ENCODE data around the gene ADRA2B. TPM values are rescaled to one million over a fixed set of nuclear protein-coding genes. Genes with fewer than 3 reads are reported as not detected.

The ADRA2B gene
- total RNA-seq, 2 donors from 2014 or later: 0.09 to 1.3 TPM

GRCh38 chr2:96153991-96154431 lies 37.6 kb upstream of the ADRA2B start:
- Mint-ChIP-seq H3K9me3 (no peaks in the 10 kb centered on the region), H3K27me3 (no peaks in the 10 kb centered on the region), H3K4me3 (no peak overlapping the region), H3K27ac (no peak overlapping the region), H3K4me1 (peaks cover 37% of the 10 kb centered on the region), H3K36me3 (ENCODE audit: low read depth) (peaks cover 6% of the 10 kb centered on the region)
- ATAC-seq (replicated peaks): no peak

- Mint-ChIP-seq H3K36me3 (ENCODE audit: low read depth) (peaks cover 9% of the 10 kb centered on the region), H3K4me1 (peaks cover 38% of the 10 kb centered on the region), H3K27ac (no peak overlapping the region), H3K27me3 (no peaks in the 10 kb centered on the region), H3K9me3 (no peaks in the 10 kb centered on the region), H3K4me3 (no peak overlapping the region)
- ATAC-seq (replicated peaks): no peak
These were observed 36.9 kb upstream of the ADRA2B start for GRCh38 chr2:96153291-96153713.

- H3K4me3 Mint-ChIP-seq: no peak overlapping the region
- H3K9me3 Mint-ChIP-seq: no peaks in the 10 kb centered on the region
- no peaks in the 10 kb centered on the region for H3K27me3 Mint-ChIP-seq
- peak overlapping the region; percentile 67 for H3K27ac Mint-ChIP-seq
- peaks cover 39% of the 10 kb centered on the region for H3K4me1 Mint-ChIP-seq
- no peak for ATAC-seq (replicated peaks)
- peaks cover 11% of the 10 kb centered on the region for H3K36me3 Mint-ChIP-seq (ENCODE audit: low read depth)
These were observed 36.2 kb upstream of the ADRA2B start for GRCh38 chr2:96152304-96153161.

GRCh38 chr2:96151595-96152303 lies 35.4 kb upstream of the ADRA2B start:
- peaks cover 39% of the 10 kb centered on the region for H3K4me1 Mint-ChIP-seq
- no peak overlapping the region for H3K4me3 Mint-ChIP-seq
- no peaks in the 10 kb centered on the region for H3K27me3 Mint-ChIP-seq
- H3K27ac Mint-ChIP-seq: peak overlapping the region; percentile 67
- no peaks in the 10 kb centered on the region for H3K9me3 Mint-ChIP-seq
- no peak for ATAC-seq (replicated peaks)
- peaks cover 15% of the 10 kb centered on the region for H3K36me3 Mint-ChIP-seq (ENCODE audit: low read depth)

- Mint-ChIP-seq H3K4me3 (no peak overlapping the region), H3K27ac (peak overlapping the region; percentile 67), H3K36me3 (ENCODE audit: low read depth) (peaks cover 21% of the 10 kb centered on the region), H3K9me3 (no peaks in the 10 kb centered on the region), H3K27me3 (no peaks in the 10 kb centered on the region), H3K4me1 (peaks cover 35% of the 10 kb centered on the region)
- ATAC-seq (replicated peaks): no peak
These were observed 34.6 kb upstream of the ADRA2B start for GRCh38 chr2:96150791-96151594.

- H3K36me3 Mint-ChIP-seq (ENCODE audit: low read depth): peaks cover 29% of the 10 kb centered on the region
- peaks cover 33% of the 10 kb centered on the region for H3K4me1 Mint-ChIP-seq
- H3K27me3 Mint-ChIP-seq: no peaks in the 10 kb centered on the region
- no peak overlapping the region for H3K4me3 Mint-ChIP-seq
- peak overlapping the region; percentile 43 for H3K27ac Mint-ChIP-seq
- ATAC-seq (replicated peaks): no peak
- no peaks in the 10 kb centered on the region for H3K9me3 Mint-ChIP-seq
These were observed 33.8 kb upstream of the ADRA2B start for GRCh38 chr2:96150007-96150640.

GRCh38 chr2:96148410-96149217 lies 32.2 kb upstream of the ADRA2B start:
- Mint-ChIP-seq H3K9me3 (no peaks in the 10 kb centered on the region), H3K4me1 (peaks cover 33% of the 10 kb centered on the region), H3K4me3 (peak overlapping the region; percentile 93), H3K36me3 (ENCODE audit: low read depth) (peaks cover 43% of the 10 kb centered on the region), H3K27ac (peak overlapping the region; percentile 97), H3K27me3 (no peaks in the 10 kb centered on the region)
- ATAC-seq (replicated peaks): peak; percentile 68

GRCh38 chr2:96147593-96148201 lies 31.3 kb upstream of the ADRA2B start:
- no peak for ATAC-seq (replicated peaks)
- Mint-ChIP-seq H3K36me3 (ENCODE audit: low read depth) (peaks cover 52% of the 10 kb centered on the region), H3K9me3 (no peaks in the 10 kb centered on the region), H3K4me1 (peaks cover 33% of the 10 kb centered on the region), H3K27ac (peak overlapping the region; percentile 97), H3K27me3 (no peaks in the 10 kb centered on the region), H3K4me3 (peak overlapping the region; percentile 93)

GRCh38 chr2:96146881-96147592 lies 30.7 kb upstream of the ADRA2B start:
- ATAC-seq (replicated peaks): no peak
- Mint-ChIP-seq H3K4me3 (peak overlapping the region; percentile 93), H3K9me3 (no peaks in the 10 kb centered on the region), H3K4me1 (peaks cover 30% of the 10 kb centered on the region), H3K36me3 (ENCODE audit: low read depth) (peaks cover 58% of the 10 kb centered on the region), H3K27ac (peak overlapping the region; percentile 97), H3K27me3 (no peaks in the 10 kb centered on the region)

GRCh38 chr2:96146153-96146880 lies 29.9 kb upstream of the ADRA2B start:
- no peaks in the 10 kb centered on the region for H3K27me3 Mint-ChIP-seq
- ATAC-seq (replicated peaks): peak; percentile 46
- peaks cover 63% of the 10 kb centered on the region for H3K36me3 Mint-ChIP-seq (ENCODE audit: low read depth)
- peaks cover 26% of the 10 kb centered on the region for H3K4me1 Mint-ChIP-seq
- H3K9me3 Mint-ChIP-seq: no peaks in the 10 kb centered on the region
- H3K27ac Mint-ChIP-seq: peak overlapping the region; percentile 97
- peak overlapping the region; percentile 93 for H3K4me3 Mint-ChIP-seq

GRCh38 chr2:96145848-96146152 lies 29.4 kb upstream of the ADRA2B start:
- Mint-ChIP-seq H3K4me1 (peaks cover 23% of the 10 kb centered on the region), H3K36me3 (ENCODE audit: low read depth) (peaks cover 63% of the 10 kb centered on the region), H3K27ac (peak overlapping the region; percentile 97), H3K27me3 (no peaks in the 10 kb centered on the region), H3K9me3 (no peaks in the 10 kb centered on the region), H3K4me3 (peak overlapping the region; percentile 93)
- peak; percentile 2 for ATAC-seq (replicated peaks)
